MG63 (cell line): ENCODE data around the gene STRN4. TPM values are rescaled to one million over a fixed set of nuclear protein-coding genes. Genes with fewer than 3 reads are reported as not detected.

ENCODE experiments used
- DNase-seq: peaks from one replicate; pipeline ENCODE4 v3.0.0-alpha.2; 2020
- H3K27me3 ChIP-seq: fragments of 250-450 bp; sonication (Bioruptor Pico); 2 replicates; pipeline ENCODE4 v1.5.1; 2020; ENCODE audit warnings: mild to moderate bottlenecking, moderate library complexity
- H3K36me3 ChIP-seq: fragments of 250-450 bp; sonication (Bioruptor Pico); 2 replicates; pipeline ENCODE4 v1.5.1; 2020; ENCODE audit warnings: mild to moderate bottlenecking, moderate library complexity
- H3K4me3 ChIP-seq: fragments of 250-450 bp; sonication (Bioruptor Pico); 2 replicates; pipeline ENCODE4 v1.5.1; 2020; ENCODE audit warnings: mild to moderate bottlenecking, moderate library complexity
- H3K9me3 ChIP-seq: fragments of 250-450 bp; sonication (Bioruptor Pico); 2 replicates; pipeline ENCODE4 v1.5.1; 2020; ENCODE audit warnings: mild to moderate bottlenecking, moderate library complexity
- total RNA-seq: library from RNA; depleted of rRNA; stranded (reverse); fragments of >200 nt; shearing (Covaris generic); gene quantifications from 2 replicates; pipeline ENCODE4 v1.2.3, GENCODE V29; 2014; ENCODE audit warnings: low replicate concordance; rRNA removed

The STRN4 gene
- total RNA-seq: 55.2 and 81.7 TPM in 2 replicates

- peak; percentile 65 for DNase-seq
- Histone ChIP-seq H3K9me3 (no peaks in the 10 kb centered on the region), H3K4me3 (peak within 1 kb of the TSS; percentile 81), H3K27me3 (no peaks in the 10 kb centered on the region), H3K36me3 (peaks cover 38% of the 10 kb centered on the region)
These were observed at the start of gene STRN4 for GRCh38 chr19:46746281-46747057. TSS of gene STRN4 (minus strand) at chr19:46746450. CDS start at chr19:46746430, 20 bp downstream.

GRCh38 chr19:46791944-46792343 lies 45.7 kb upstream of the STRN4 start:
- Histone ChIP-seq H3K9me3 (no peaks in the 10 kb centered on the region), H3K27me3 (no peaks in the 10 kb centered on the region), H3K36me3 (peaks cover 6% of the 10 kb centered on the region), H3K4me3 (no peak overlapping the region)
- DNase-seq: no peak

GRCh38 chr19:46789371-46789770 lies 43.1 kb upstream of the STRN4 start:
- H3K4me3 ChIP-seq: no peak overlapping the region

GRCh38 chr19:46788968-46789338 lies 42.7 kb upstream of the STRN4 start:
- 0 out of 2 replicates have a peak overlapping the region, but pooled peaks have one; percentile 0 for H3K4me3 ChIP-seq
- H3K9me3 ChIP-seq: no peaks in the 10 kb centered on the region
- peaks cover 34% of the 10 kb centered on the region for H3K36me3 ChIP-seq
- DNase-seq: no peak
- no peaks in the 10 kb centered on the region for H3K27me3 ChIP-seq

More at GRCh38 chr19:46789371-46789770, 43.1 kb upstream of the STRN4 start:
- Histone ChIP-seq H3K27me3 (no peaks in the 10 kb centered on the region), H3K9me3 (no peaks in the 10 kb centered on the region), H3K36me3 (peaks cover 30% of the 10 kb centered on the region)
- DNase-seq: no peak

GRCh38 chr19:46788262-46788967 lies 42.2 kb upstream of the STRN4 start, which contains the start of gene SLC1A5:
TSS of gene SLC1A5 (minus strand) at chr19:46788594. CDS start at chr19:46787965, 629 bp downstream.
- DNase-seq: peak; percentile 99
- peaks cover 39% of the 10 kb centered on the region for H3K36me3 ChIP-seq
- no peaks in the 10 kb centered on the region for H3K9me3 ChIP-seq
- H3K27me3 ChIP-seq: no peaks in the 10 kb centered on the region
- peak within 1 kb of the TSS; percentile 79 for H3K4me3 ChIP-seq

GRCh38 chr19:46787331-46788261 lies 41.3 kb upstream of the STRN4 start:
- H3K36me3 ChIP-seq: peaks cover 47% of the 10 kb centered on the region
- H3K27me3 ChIP-seq: no peaks in the 10 kb centered on the region
- H3K9me3 ChIP-seq: no peaks in the 10 kb centered on the region
- DNase-seq: peak; percentile 82
- H3K4me3 ChIP-seq: peak overlapping the region; percentile 79

GRCh38 chr19:46787040-46787330 lies 40.7 kb upstream of the STRN4 start:
- Histone ChIP-seq H3K36me3 (peaks cover 52% of the 10 kb centered on the region), H3K27me3 (no peaks in the 10 kb centered on the region)
- DNase-seq: no peak

GRCh38 chr19:46786236-46787039 lies 40.2 kb upstream of the STRN4 start:
- H3K27me3 ChIP-seq: no peaks in the 10 kb centered on the region
- peak; percentile 92 for DNase-seq
- H3K4me3 ChIP-seq: peak overlapping the region; percentile 79
- H3K9me3 ChIP-seq: no peaks in the 10 kb centered on the region
- peaks cover 57% of the 10 kb centered on the region for H3K36me3 ChIP-seq

More at GRCh38 chr19:46787040-46787330, 40.7 kb upstream of the STRN4 start:
- Histone ChIP-seq H3K9me3 (no peaks in the 10 kb centered on the region), H3K4me3 (peak overlapping the region; percentile 79)

GRCh38 chr19:46785980-46786235 lies 39.7 kb upstream of the STRN4 start:
- no peak for DNase-seq

GRCh38 chr19:46785054-46785979 lies 39.1 kb upstream of the STRN4 start:
- DNase-seq: peak; percentile 56
- Histone ChIP-seq H3K4me3 (peak overlapping the region; percentile 79), H3K36me3 (peaks cover 69% of the 10 kb centered on the region)

More at GRCh38 chr19:46785980-46786235, 39.7 kb upstream of the STRN4 start:
- Histone ChIP-seq H3K4me3 (peak overlapping the region; percentile 79), H3K9me3 (no peaks in the 10 kb centered on the region), H3K36me3 (peaks cover 63% of the 10 kb centered on the region), H3K27me3 (no peaks in the 10 kb centered on the region)

GRCh38 chr19:46784262-46785053 lies 38.2 kb upstream of the STRN4 start:
- peak; percentile 98 for DNase-seq
- Histone ChIP-seq H3K36me3 (peaks cover 77% of the 10 kb centered on the region), H3K9me3 (no peaks in the 10 kb centered on the region), H3K4me3 (peak overlapping the region; percentile 79), H3K27me3 (no peaks in the 10 kb centered on the region)

More at GRCh38 chr19:46785054-46785979, 39.1 kb upstream of the STRN4 start:
- Histone ChIP-seq H3K9me3 (no peaks in the 10 kb centered on the region), H3K27me3 (no peaks in the 10 kb centered on the region)

- Histone ChIP-seq H3K36me3 (peaks cover 85% of the 10 kb centered on the region), H3K4me3 (peak overlapping the region; percentile 79), H3K27me3 (no peaks in the 10 kb centered on the region), H3K9me3 (no peaks in the 10 kb centered on the region)
- DNase-seq: no peak
These were observed 37.4 kb upstream of the STRN4 start for GRCh38 chr19:46783670-46784069.

- Histone ChIP-seq H3K36me3 (peaks cover 93% of the 10 kb centered on the region), H3K27me3 (no peaks in the 10 kb centered on the region), H3K9me3 (no peaks in the 10 kb centered on the region), H3K4me3 (no peak overlapping the region)
- DNase-seq: no peak
These were observed 36.2 kb upstream of the STRN4 start for GRCh38 chr19:46782355-46783019.
